H1 (cell line): ENCODE measurements around the gene RAD51B. TPM values are rescaled to one million over a fixed set of nuclear protein-coding genes. Genes with fewer than 3 reads are reported as not detected.
A peak's percentile ranks its signal among the peaks of the same experiment; 100 is the strongest.

ENCODE experiments used
- CTCF ChIA-PET: fragments of 300-600 bp; sonication (Branson Sonifier 250); formaldehyde crosslinking; loops from one replicate; lab custom pipeline; 2021; ENCODE audit not compliant: partially characterized antibody; lab: Charles Lee
- POLR2A ChIA-PET: fragments of 300-600 bp; sonication (Branson Sonifier 250); formaldehyde crosslinking; loops from one replicate; lab custom pipeline; 2021; ENCODE audit warnings: inconsistent platforms; ENCODE audit not compliant: partially characterized antibody; lab: Charles Lee
- DNase-seq, 2 experiments: peaks; one replicate each; pipeline versions ENCODE4 v3.0.0 to v3.0.0-alpha.2; 2010 to 2022; ENCODE audit warnings: low spot score in 2 of 2, low read depth in 1 of 2, mixed read lengths in 1 of 2
- FAIRE-seq: peaks from 2 replicates; lab custom pipeline; 2011; peaks lifted over from hg19 to GRCh38; lab: Jason Lieb, UNC
- H2AFZ ChIP-seq: 2 replicates; pipeline ENCODE4 v1.8.1; 2012; ENCODE audit warnings: low read length, inconsistent platforms
- H2AK5ac ChIP-seq: 2 replicates; pipeline ENCODE4 v1.6.1; 2013; ENCODE audit warnings: low read depth, low read length
- H2BK120ac ChIP-seq: replicated peaks from 2 replicates; pipeline ENCODE3; 2013; ENCODE audit warnings: low read depth, low read length, inconsistent platforms
- H2BK12ac ChIP-seq: 2 replicates; pipeline ENCODE4 v1.6.1; 2013; ENCODE audit warnings: low read depth, low read length
- H2BK15ac ChIP-seq: 2 replicates; pipeline ENCODE4 v1.6.1; 2013; ENCODE audit warnings: low read length
- H2BK20ac ChIP-seq: 2 replicates; pipeline ENCODE4 v1.6.1; 2013; ENCODE audit warnings: low read length
- H2BK5ac ChIP-seq: 2 replicates; pipeline ENCODE4 v1.6.1; 2013; ENCODE audit warnings: low read depth, low read length
- H3K14ac ChIP-seq: 2 replicates; pipeline ENCODE4 v1.6.1; 2013; ENCODE audit warnings: inconsistent platforms; ENCODE audit not compliant: insufficient read length
- H3K18ac ChIP-seq: 2 replicates; pipeline ENCODE4 v1.6.1; 2013; ENCODE audit warnings: low read length; ENCODE audit errors: extremely low read depth
- H3K23ac ChIP-seq: 2 replicates; pipeline ENCODE4 v1.6.1; 2013; ENCODE audit warnings: inconsistent platforms; ENCODE audit not compliant: insufficient read length
- H3K23me2 ChIP-seq: 2 replicates; pipeline ENCODE4 v1.6.1; 2013; ENCODE audit warnings: low read depth, low read length
- H3K27ac ChIP-seq: 2 replicates; pipeline ENCODE4 v1.6.1; 2011; ENCODE audit warnings: low read depth, low read length, inconsistent platforms
- H3K27me3 ChIP-seq, 4 experiments: replicated peaks in 1 of 4; 1 replicate in 1 of 4; 2 replicates in 3 of 4; pipeline versions ENCODE4 v1.6.1 to v1.8.1; 2011 to 2013; ENCODE audit warnings: low read length in 3 of 4, mild to moderate bottlenecking in 3 of 4, inconsistent platforms in 2 of 4, mixed read lengths in 2 of 4, moderate library complexity in 1 of 4; ENCODE audit not compliant: control insufficient read depth in 3 of 4, insufficient read depth in 3 of 4; ENCODE audit errors: extremely low read depth in 1 of 4
- H3K36me3 ChIP-seq, 4 experiments: 2 replicates each; pipeline versions ENCODE4 v1.6.1 to v1.8.1; 2011 to 2013; ENCODE audit warnings: mild to moderate bottlenecking in 4 of 4, low read length in 3 of 4, moderate library complexity in 2 of 4, control low read depth in 1 of 4, inconsistent platforms in 1 of 4; ENCODE audit not compliant: insufficient read depth in 4 of 4, control insufficient read depth in 2 of 4
- H3K4ac ChIP-seq: replicated peaks from 2 replicates; pipeline ENCODE3; 2013; ENCODE audit warnings: low read length, low read depth, mixed read lengths, inconsistent platforms; ENCODE audit not compliant: insufficient read length
- H3K4me1 ChIP-seq, 4 experiments: replicated peaks in 1 of 4; 1 replicate in 1 of 4; 2 replicates in 3 of 4; pipeline versions ENCODE4 v1.6.1 to v1.8.1; 2011 to 2013; ENCODE audit warnings: low read length in 3 of 4, inconsistent platforms in 2 of 4, mixed read lengths in 1 of 4; ENCODE audit not compliant: insufficient read depth in 4 of 4, control insufficient read depth in 3 of 4
- H3K4me2 ChIP-seq, 2 experiments: 2 replicates each; pipeline versions ENCODE4 v1.6.1 to v1.8.1; 2011 to 2013; ENCODE audit warnings: low read depth in 2 of 2, low read length in 2 of 2, control low read depth in 1 of 2, inconsistent platforms in 1 of 2, mild to moderate bottlenecking in 1 of 2; ENCODE audit not compliant: insufficient read depth in 1 of 2
- H3K4me3 ChIP-seq, 4 experiments: fragments of 200-600, 300-600 bp in 1 of 4; sonication (generic), shearing (Covaris generic), sonication (Bioruptor Twin) in 1 of 4; 2 replicates each; pipeline versions ENCODE4 v1.5.1 to v1.8.1; 2011 to 2016; ENCODE audit warnings: low read length in 4 of 4, low read depth in 3 of 4, control low read depth in 2 of 4, inconsistent platforms in 2 of 4, mild to moderate bottlenecking in 2 of 4, mixed read lengths in 1 of 4, moderate library complexity in 1 of 4; ENCODE audit not compliant: insufficient read depth in 2 of 4; ENCODE audit errors: extremely low read depth in 1 of 4
- H3K56ac ChIP-seq: replicated peaks from 2 replicates; pipeline ENCODE3; 2013; ENCODE audit warnings: low read depth, mild to moderate bottlenecking, mixed read lengths, low read length, inconsistent platforms; ENCODE audit not compliant: insufficient read length
- H3K79me1 ChIP-seq: 2 replicates; pipeline ENCODE4 v1.6.1; 2013; ENCODE audit warnings: low read depth, low read length, control low read depth
- H3K79me2 ChIP-seq, 2 experiments: 2 replicates each; pipeline versions ENCODE4 v1.6.1 to v1.8.1; 2012 to 2013; ENCODE audit warnings: low read length in 2 of 2, mild to moderate bottlenecking in 2 of 2, inconsistent platforms in 1 of 2; ENCODE audit not compliant: insufficient read depth in 2 of 2, control insufficient read depth in 1 of 2
- H3K9ac ChIP-seq, 4 experiments: replicated peaks in 1 of 4; 1 replicate in 1 of 4; 2 replicates in 3 of 4; pipeline versions ENCODE4 v1.6.1 to v1.8.1; 2011 to 2013; ENCODE audit warnings: low read depth in 3 of 4, low read length in 3 of 4, control low read depth in 2 of 4, mild to moderate bottlenecking in 2 of 4, moderate library complexity in 2 of 4, inconsistent platforms in 1 of 4; ENCODE audit errors: extremely low read depth in 1 of 4
- H3K9me3 ChIP-seq, 2 experiments: 2 replicates each; pipeline versions ENCODE4 v1.6.1 to v1.8.1; 2012 to 2013; ENCODE audit warnings: mild to moderate bottlenecking in 2 of 2, moderate library complexity in 2 of 2, control low read depth in 1 of 2, inconsistent platforms in 1 of 2, low read depth in 1 of 2, low read length in 1 of 2, mixed read lengths in 1 of 2; ENCODE audit not compliant: insufficient read depth in 2 of 2
- H4K20me1 ChIP-seq, 2 experiments: replicated peaks in 1 of 2; 2 replicates each; pipeline versions ENCODE3 to v1.8.1; 2011 to 2013; ENCODE audit warnings: inconsistent platforms in 2 of 2, low read length in 2 of 2, mild to moderate bottlenecking in 1 of 2; ENCODE audit not compliant: insufficient read depth in 2 of 2, control insufficient read depth in 1 of 2
- H4K5ac ChIP-seq: 2 replicates; pipeline ENCODE4 v1.6.1; 2013; ENCODE audit warnings: low read length, low read depth, mixed read lengths, inconsistent platforms; ENCODE audit not compliant: insufficient read length
- H4K8ac ChIP-seq: 2 replicates; pipeline ENCODE4 v1.8.0; 2013; ENCODE audit warnings: mild to moderate bottlenecking, moderate library complexity, low read length, inconsistent platforms; ENCODE audit not compliant: insufficient read depth; ENCODE audit errors: extremely low read depth
- H4K91ac ChIP-seq: replicated peaks from 2 replicates; pipeline ENCODE3; 2013; ENCODE audit warnings: low read length, mixed read lengths, inconsistent platforms; ENCODE audit not compliant: insufficient read length
- RAD21 ChIP-seq, 2 experiments: IDR thresholded peaks in 1 of 2; conservative IDR thresholded peaks in 1 of 2; 2 replicates each; pipeline ENCODE4 v1.6.1; 2011; ENCODE audit warnings: low read depth in 2 of 2, low read length in 2 of 2, improper control_type of control experiment in 1 of 2, inconsistent platforms in 1 of 2, mild to moderate bottlenecking in 1 of 2, moderate library complexity in 1 of 2
- WGBS, 2 experiments: shearing (Covaris generic) in 1 of 2; methylation state at CpG; one replicate each; pipeline versions ENCODE4 v1.1.6 to v1.1.7; 2013 to 2015; ENCODE audit warnings: low lambda C conversion rate in 2 of 2, mixed read lengths in 2 of 2, inconsistent platforms in 1 of 2, low coverage in 1 of 2, missing lambda C conversion rate in 1 of 2; ENCODE audit not compliant: insufficient replicate concordance in 2 of 2, insufficient coverage in 1 of 2, insufficient read length in 1 of 2; ENCODE audit errors: extremely low coverage in 1 of 2, missing lambda C conversion rate in 1 of 2; 5-methylcytosine and 5-hydroxymethylcytosine counted together
- polyA plus RNA-seq, 7 experiments: library from polyadenylated mRNA; depleted of rRNA in 3 of 7; stranded (reverse) in 5 of 7; unstranded in 2 of 7; fragments of >200 nt in 5 of 7; fragments of 200-250 nt in 2 of 7; gene quantifications; 1 replicate in 5 of 7; 2 replicates in 1 of 7; 4 replicates in 1 of 7; pipeline versions ENCODE4 v1.2.1 to v1.2.3, GENCODE V29; 2011 to 2013; ENCODE audit warnings: missing spikeins in 2 of 7, mixed read lengths in 2 of 7
- total RNA-seq: library from RNA; stranded (reverse); fragmentation: NEBNext Ultra II Directional; extraction: Animal tissue kit (Norgen Biotek cat#: 25700); gene quantifications from 2 replicates; pipeline ENCODE4 v1.2.1, GENCODE V29; 2021

Gene RAD51B
- total and polyA plus RNA-seq, 2 of the 8 experiments (the other 6 are each of a cell fraction or from before 2014, with no cell fraction given) = 3.9 to 14.9 TPM

GRCh38 chr14:68687746-68688145, 868.2 kb downstream of the RAD51B start:
- Histone ChIP-seq H3K56ac (no peak overlapping the region), H3K36me3 (no peaks in the 10 kb centered on the region), H4K8ac (no peak overlapping the region; the same call in 1 of the 2 replicates), H3K4me1 (peaks cover 0 to 15% (median 10%) of the 10 kb centered on the region in 4 experiments; a peak in 6 of 7 replicates), H3K27ac (no peak overlapping the region), H3K23ac (no peak overlapping the region), H4K5ac (no peak overlapping the region), H3K14ac (no peak overlapping the region), H4K91ac (no peak overlapping the region), H3K9me3 (no peaks in the 10 kb centered on the region; a peak in 1 of 4 replicates), H2BK20ac (no peak overlapping the region), H3K79me2 (no peaks in the 10 kb centered on the region), H2AFZ (no peak overlapping the region), H3K4me2 (no peak overlapping the region), H3K4ac (no peak overlapping the region), H3K18ac (no peak overlapping the region), H2BK5ac (no peak overlapping the region), H3K23me2 (no peaks in the 10 kb centered on the region), H4K20me1 (no peaks in the 10 kb centered on the region), H2BK120ac (no peak overlapping the region), H2BK12ac (peak overlapping the region; percentile 27; the same call in 1 of the 2 replicates), H3K27me3 (0 out of 7 replicates have a peak, but pooled peaks cover 0 to 2% (median 0%) of the 10 kb centered on the region in 4 experiments), H2BK15ac (no peak overlapping the region), H2AK5ac (no peak overlapping the region), H3K79me1 (no peaks in the 10 kb centered on the region), H3K9ac (no peak overlapping the region), H3K4me3 (no peak overlapping the region)
- TF ChIP-seq RAD21 (IDR thresholded peaks at IDR 0.05 in 1 of 2, conservative IDR thresholded peaks at IDR 0.05 in 1 of 2; ENCODE audit: low read depth in 2 of 2, low read length in 2 of 2) = no peak
- 86% methylated on average over 11 of the region's 11 CpGs; no CpG with 5 or more reads in 1 of the 2 experiments for WGBS, 2 experiments
- DNase-seq (no peak), FAIRE-seq (no peak)
- CTCF ChIA-PET = interaction anchor here (1.6 kb wide), 1 partner anchor 440 kb away, joined by 4 read pairs; no protein-coding TSS in a partner anchor
- POLR2A ChIA-PET = no interaction called here
